GM19452 (cell line): ENCODE data around the gene TOX4.
"Not testable (repeated sequence)": the region's sequence is repeated elsewhere in the genome, so short reads cannot be mapped to it uniquely, and the experiment has no call there.

Experiments used
- ATAC-seq: cut with Tn5 transposase; IDR thresholded peaks from one replicate; pipeline ENCODE4 v1.9.1; 2021; ENCODE audit not compliant: unreplicated experiment

The TOX4 gene

GRCh38 chr14:21476925-21477681, at the start of gene TOX4, which contains the start of gene RAB2B:
Gene TOX4, plus strand, starts transcription at chr14:21477195. Its CDS starts 84 bp downstream, at chr14:21477279.
Gene RAB2B, minus strand, starts transcription at chr14:21476959. Its CDS starts 87 bp downstream, at chr14:21476872.
- ATAC-seq: peak; percentile 100

GRCh38 chr14:21428930-21429329, 48.1 kb upstream of the TOX4 start:
- ATAC-seq: no peak

- ATAC-seq: no peak
Observed at GRCh38 chr14:21431126-21431525, 45.9 kb upstream of the TOX4 start.

GRCh38 chr14:21436567-21437062, 40.4 kb upstream of the TOX4 start:
- no peak for ATAC-seq

- ATAC-seq: peak; percentile 97
Observed at GRCh38 chr14:21437063-21437901, 39.7 kb upstream of the TOX4 start.

- ATAC-seq: no peak
Observed at GRCh38 chr14:21440859-21441258, 36.1 kb upstream of the TOX4 start.

- ATAC-seq: not testable (repeated sequence)
Observed at GRCh38 chr14:21442657-21443056, 34.3 kb upstream of the TOX4 start.

GRCh38 chr14:21449899-21450216, 27.1 kb upstream of the TOX4 start:
- no peak for ATAC-seq

GRCh38 chr14:21454843-21455544, 22.0 kb upstream of the TOX4 start:
- no peak for ATAC-seq

- peak; percentile 24 for ATAC-seq
Observed at GRCh38 chr14:21455592-21455911, 21.4 kb upstream of the TOX4 start.

GRCh38 chr14:21455912-21456667, 20.9 kb upstream of the TOX4 start, which contains the start of gene CHD8:
Gene CHD8, minus strand, starts transcription at chr14:21456123. Its CDS starts 24,480 bp downstream, at chr14:21431643.
- ATAC-seq: peak; percentile 97

- no peak for ATAC-seq
Observed at GRCh38 chr14:21467616-21468015, 9.4 kb upstream of the TOX4 start.

GRCh38 chr14:21475767-21476522, 1.1 kb upstream of the TOX4 start:
- ATAC-seq: no peak

GRCh38 chr14:21476523-21476924, 471 bp upstream of the TOX4 start:
- peak; percentile 23 for ATAC-seq

GRCh38 chr14:21486640-21487087, 9.7 kb downstream of the TOX4 start:
- ATAC-seq: no peak

GRCh38 chr14:21494902-21495762, 18.1 kb downstream of the TOX4 start:
- ATAC-seq: no peak

- no peak for ATAC-seq
Observed at GRCh38 chr14:21496453-21496852, 19.5 kb downstream of the TOX4 start.

- ATAC-seq: no peak
Observed at GRCh38 chr14:21498540-21499526, 21.8 kb downstream of the TOX4 start.
